K562 (cell line): Measurements from ENCODE around the gene KATNB1. TPM values are rescaled to one million over a fixed set of nuclear protein-coding genes. Genes with fewer than 3 reads are reported as not detected.

Experiments used
- ATAC-seq: fragments of 200-7000 bp; cut with Tn5 transposase; 3 replicates; pipeline ENCODE4 v1.9.1; 2020; ENCODE audit warnings: moderate library complexity
- BruUV-seq: library from RNA; stranded (reverse); fragments of 400-500 nt; replicated peaks from 2 replicates; lab custom pipeline; 2021; lab: Mats Ljungman, UMichigan
- CTCF ChIA-PET: fragments of 300-600 bp; formaldehyde crosslinking; extraction: SDS; loops from one replicate; lab custom pipeline; 2021; ENCODE audit warnings: low intra/inter-chr PET ratio; lab: Yijun Ruan, JAX
- POLR2A ChIA-PET: fragments of 300-600, 350-650 bp; sonication (Branson Sonifier 250); formaldehyde crosslinking; extraction: SDS; loops from one replicate; lab custom pipeline; 2021; ENCODE audit warnings: antibody characterized with exemption, inconsistent platforms; lab: Yijun Ruan, JAX
- DNase-seq, 4 experiments: peaks; one replicate each; pipeline versions ENCODE4 v3.0.0 to v3.0.0-alpha.2; 2011 to 2018; ENCODE audit warnings: low spot score in 3 of 4, mixed read lengths in 3 of 4; ENCODE audit errors: extremely low read depth in 1 of 4
- FAIRE-seq: peaks from 2 replicates; lab custom pipeline; 2011; peaks lifted over from hg19 to GRCh38; lab: Jason Lieb, UNC
- H2AFZ ChIP-seq: 2 replicates; pipeline ENCODE4 v1.6.0; 2011; ENCODE audit warnings: low read depth, low read length, control low read depth, inconsistent platforms
- H3K27ac ChIP-seq: fragments of 200-600 bp; 3 replicates; pipeline ENCODE4 v1.8.0; 2011; ENCODE audit warnings: low read depth, mild to moderate bottlenecking, control low read depth, inconsistent platforms, low read length, moderate library complexity, mixed read lengths; ENCODE audit errors: extremely low read depth
- H3K27me3 ChIP-seq, 2 experiments: fragments of 300-600 bp in 1 of 2; 2 replicates in 1 of 2; 3 replicates in 1 of 2; pipeline versions ENCODE4 v1.6.0 to v1.8.0; 2011; ENCODE audit warnings: inconsistent platforms in 2 of 2, low read length in 2 of 2, mild to moderate bottlenecking in 1 of 2, mixed read lengths in 1 of 2, moderate library complexity in 1 of 2; ENCODE audit not compliant: control insufficient read depth in 2 of 2, insufficient read depth in 2 of 2
- H3K36me3 ChIP-seq: fragments of 300-600 bp; 3 replicates; pipeline ENCODE4 v1.8.0; 2011; ENCODE audit warnings: mild to moderate bottlenecking, low read length, inconsistent platforms; ENCODE audit not compliant: control insufficient read depth, insufficient read depth
- H3K4me1 ChIP-seq, 2 experiments: fragments of 200-600 bp in 1 of 2; replicated peaks in 1 of 2; 2 replicates in 1 of 2; 3 replicates in 1 of 2; pipeline versions ENCODE4 v1.5.1 to v1.8.0; 2011; ENCODE audit warnings: inconsistent platforms in 2 of 2, low read length in 2 of 2, mild to moderate bottlenecking in 1 of 2, mixed read lengths in 1 of 2, moderate library complexity in 1 of 2; ENCODE audit not compliant: control insufficient read depth in 2 of 2, insufficient read depth in 2 of 2
- H3K4me2 ChIP-seq: 2 replicates; pipeline ENCODE4 v1.6.1; 2011; ENCODE audit warnings: low read length, control low read depth, inconsistent platforms, mixed read lengths; ENCODE audit not compliant: insufficient read depth
- H3K4me3 ChIP-seq: fragments of 200-600 bp; sonication (generic), shearing (Covaris generic); 2 replicates; pipeline ENCODE4 v1.5.1; 2016; ENCODE audit warnings: control low read depth, inconsistent platforms
- H3K79me2 ChIP-seq: fragments of 200-600 bp; 3 replicates; pipeline ENCODE4 v1.8.0; 2011; ENCODE audit warnings: low read length, inconsistent platforms; ENCODE audit not compliant: control insufficient read depth, insufficient read depth
- H3K9ac ChIP-seq, 2 experiments: 2 replicates each; pipeline versions ENCODE4 v1.6.0 to v1.6.1; 2011; ENCODE audit warnings: low read depth in 2 of 2, low read length in 2 of 2, control low read depth in 1 of 2, inconsistent platforms in 1 of 2, mild to moderate bottlenecking in 1 of 2, mixed read lengths in 1 of 2; ENCODE audit not compliant: insufficient read depth in 1 of 2
- H3K9me1 ChIP-seq: one replicate; pipeline ENCODE4 v1.6.0; 2011; ENCODE audit warnings: inconsistent platforms, mild to moderate bottlenecking, low read length, moderate library complexity; ENCODE audit not compliant: control insufficient read depth, insufficient read depth
- H3K9me3 ChIP-seq: replicated peaks from 2 replicates; pipeline ENCODE4 v1.5.1; 2011; ENCODE audit warnings: low read depth, low read length, inconsistent platforms; ENCODE audit not compliant: control insufficient read depth, insufficient read depth
- H4K20me1 ChIP-seq: replicated peaks from 2 replicates; pipeline ENCODE4 v1.6.1; 2011; ENCODE audit warnings: low read length, inconsistent platforms, mixed read lengths; ENCODE audit not compliant: control insufficient read depth, insufficient read depth
- CSDE1 ChIP-seq, 2 experiments: fragments of 450-650 bp; IDR thresholded peaks; 2 replicates each; pipeline ENCODE4 v1.6.1; 2016; ENCODE audit warnings: mild to moderate bottlenecking in 1 of 2
- GATA2 ChIP-seq: sonication (generic); formaldehyde crosslinking; IDR thresholded peaks from 2 replicates; pipeline ENCODE4 v1.4.0; 2020; ENCODE audit warnings: mild to moderate bottlenecking, missing genetic modification reagents
- HBP1 ChIP-seq: fragments of 450-650 bp; formaldehyde crosslinking; IDR thresholded peaks from 2 replicates; pipeline ENCODE4 v1.4.0; 2022; ENCODE audit warnings: missing genetic modification characterization
- RBM15 ChIP-seq: fragments of 200-400 bp; formaldehyde crosslinking; IDR thresholded peaks from 2 replicates; pipeline ENCODE4 v1.6.1; 2018; ENCODE audit warnings: mild to moderate bottlenecking, low read length, moderate library complexity; ENCODE audit not compliant: insufficient read depth
- SIRT6 ChIP-seq: IDR thresholded peaks from one replicate; pipeline ENCODE4 v1.6.1; 2012; ENCODE audit warnings: low read depth, mild to moderate bottlenecking, control low read depth, inconsistent platforms, low read length, moderate library complexity
- SREBF1 ChIP-seq: fragments of 150-350 bp; IDR thresholded peaks from 2 replicates; pipeline ENCODE4 v1.6.1; 2014; ENCODE audit warnings: antibody characterized with exemption, low read depth, low read length, borderline replicate concordance
- TEAD1 ChIP-seq, 2 experiments: fragments of 450-650 bp in 1 of 2; sonication (generic) in 1 of 2; formaldehyde crosslinking; IDR thresholded peaks; 2 replicates each; pipeline versions ENCODE4 v1.4.0 to v1.8.0; 2020 to 2022; ENCODE audit warnings: mild to moderate bottlenecking in 2 of 2, missing genetic modification reagents in 1 of 2
- ZNF280A ChIP-seq: fragments of 450-650 bp; IDR thresholded peaks from 2 replicates; pipeline ENCODE4 v1.6.1; 2018; ENCODE audit warnings: mild to moderate bottlenecking, low read depth; ENCODE audit not compliant: partially characterized antibody
- ZNF518B ChIP-seq: fragments of 250-450 bp; sonication (Bioruptor Pico); IDR thresholded peaks from 2 replicates; pipeline ENCODE4 v1.5.0; 2021; ENCODE audit warnings: mild to moderate bottlenecking, moderate library complexity
- WGBS: fragments of 100-300 bp; shearing (Covaris generic); methylation state at CpG from one replicate; pipeline ENCODE4 v1.1.6; 2016; ENCODE audit warnings: low coverage, mixed read lengths; ENCODE audit not compliant: insufficient coverage; ENCODE audit errors: missing lambda C conversion rate; 5-methylcytosine and 5-hydroxymethylcytosine counted together
- in situ Hi-C: fragments of 300-500 bp; cut with MboI; formaldehyde crosslinking; loops from 4 replicates; pipeline ENCODE4 v1.15.0; 2018; ENCODE audit warnings: inconsistent platforms, mixed read lengths
- intact Hi-C: fragments of 100-400 bp; cut with micrococcal nuclease; formaldehyde crosslinking; loops from 2 replicates; pipeline ENCODE4 v1.14.2; 2022
- polyA plus RNA-seq, 8 experiments: library from polyadenylated mRNA; depleted of rRNA in 4 of 8; stranded (reverse) in 5 of 8; unstranded in 3 of 8; fragments of >200 nt; fragmentation: Nextera tagmentation in 2 of 8; fragmentation: Illumina TruSeq in 1 of 8; extraction: Ambion mirVana in 2 of 8; extraction: Trizol in 1 of 8; gene quantifications; 2 replicates each; pipeline versions ENCODE4 v1.2.1 to v1.2.3, GENCODE V29; 2011 to 2014; ENCODE audit warnings: inconsistent platforms in 1 of 8, missing spikeins in 1 of 8
- total RNA-seq, 7 experiments: library from RNA; depleted of rRNA in 6 of 7; stranded (reverse); fragments of >200 nt in 6 of 7; fragmentation: Illumina TruSeq in 2 of 7; extraction: Trizol in 2 of 7; gene quantifications; 2 replicates each; pipeline versions ENCODE4 v1.2.1 to v1.2.3, GENCODE V29; 2011 to 2021; ENCODE audit warnings: low replicate concordance in 1 of 7

KATNB1 gene
- total and polyA plus RNA-seq, 9 of the 15 experiments (the other 6 are each of a cell fraction or from before 2014, with no cell fraction given): 1.2 to 52.6 (median 21.9) TPM

- H3K4me2 ChIP-seq: no peak overlapping the region
- H3K9ac ChIP-seq: no peak overlapping the region
- H3K9me1 ChIP-seq: no peaks in the 10 kb centered on the region
- H3K27ac ChIP-seq: no peak overlapping the region
- ChIA-PET POLR2A (interaction anchor here (1.1 to 1.8 kb wide), 4 partner anchors 11 to 44 kb away, joined by 3 to 4 read pairs (median 4); no protein-coding TSS in a partner anchor), CTCF (no interaction called here)
- H3K27me3 ChIP-seq: peaks cover 10 to 36% of the 10 kb centered on the region in 2 experiments; a peak in 4 of 5 replicates
- intact Hi-C loops (no loop called here), in situ Hi-C loops (no loop called here)
- H3K9me3 ChIP-seq: no peaks in the 10 kb centered on the region
- WGBS: 24% methylated on average over 5 of the region's 5 CpGs
- no peak for FAIRE-seq
- no peak for DNase-seq
- no peaks in the 10 kb centered on the region for H4K20me1 ChIP-seq
- no peaks in the 10 kb centered on the region for H3K79me2 ChIP-seq
- ATAC-seq: no peak
- no peaks in the 10 kb centered on the region for H3K36me3 ChIP-seq
- no TSS peak for BruUV-seq
- no peak overlapping the region for H3K4me3 ChIP-seq
- TF ChIP-seq CSDE1 (IDR thresholded peaks at IDR 0.05) (no peak), RBM15 (no peak), ZNF280A (no peak), ZNF518B (CRISPR knock-in tag) (no peak), TEAD1 (CRISPR knock-in tag; IDR thresholded peaks at IDR 0.05) (no peak), SIRT6 (no peak), SREBF1 (no peak), GATA2 (CRISPR knock-in tag) (no peak), HBP1 (CRISPR knock-in tag) (no peak)
- H3K4me1 ChIP-seq: peaks cover 6 to 16% of the 10 kb centered on the region in 2 experiments; a peak in 4 of 5 replicates
- no peak overlapping the region for H2AFZ ChIP-seq
Measured at GRCh38 chr16:57711346-57711745, 24.2 kb upstream of the KATNB1 start.
